K562 (cell line): ENCODE measurements around the gene ITK. TPM values are rescaled to one million over a fixed set of nuclear protein-coding genes. Genes with fewer than 3 reads are reported as not detected.

Experiments used
- CC2D1A ChIP-seq: fragments of 450-650 bp; IDR thresholded peaks from 2 replicates; pipeline ENCODE4 v1.6.1; 2017; ENCODE audit warnings: mild to moderate bottlenecking
- CCAR2 ChIP-seq: fragments of 200-400 bp; formaldehyde crosslinking; IDR thresholded peaks from 2 replicates; pipeline ENCODE4 v1.6.1; 2017; ENCODE audit warnings: mild to moderate bottlenecking, low read depth, low read length
- HNRNPK ChIP-seq: fragments of 200-400 bp; formaldehyde crosslinking; IDR thresholded peaks from one replicate; pipeline ENCODE4 v1.6.1; 2018; ENCODE audit warnings: mild to moderate bottlenecking, low read depth, low read length; ENCODE audit not compliant: poor library complexity, severe bottlenecking
- L3MBTL2 ChIP-seq: fragments of 450-650 bp; IDR thresholded peaks from 2 replicates; pipeline ENCODE4 v1.6.1; 2016; ENCODE audit warnings: mild to moderate bottlenecking, moderate library complexity
- NCOA1 ChIP-seq: fragments of 450-650 bp; IDR thresholded peaks from 2 replicates; pipeline ENCODE4 v1.6.1; 2016; ENCODE audit warnings: low read depth
- RBM25 ChIP-seq: fragments of 200-400 bp; formaldehyde crosslinking; IDR thresholded peaks from 2 replicates; pipeline ENCODE4 v1.6.1; 2018; ENCODE audit warnings: low read length, low read depth, moderate library complexity; ENCODE audit not compliant: severe bottlenecking
- polyA plus RNA-seq, 8 experiments: library from polyadenylated mRNA; depleted of rRNA in 4 of 8; stranded (reverse) in 5 of 8; unstranded in 3 of 8; fragments of >200 nt; fragmentation: Nextera tagmentation in 2 of 8; fragmentation: Illumina TruSeq in 1 of 8; extraction: Ambion mirVana in 2 of 8; extraction: Trizol in 1 of 8; gene quantifications; 2 replicates each; pipeline versions ENCODE4 v1.2.1 to v1.2.3, GENCODE V29; 2011 to 2014; ENCODE audit warnings: inconsistent platforms in 1 of 8, missing spikeins in 1 of 8
- total RNA-seq, 7 experiments: library from RNA; depleted of rRNA in 6 of 7; stranded (reverse); fragments of >200 nt in 6 of 7; fragmentation: Illumina TruSeq in 2 of 7; extraction: Trizol in 2 of 7; gene quantifications; 2 replicates each; pipeline versions ENCODE4 v1.2.1 to v1.2.3, GENCODE V29; 2011 to 2021; ENCODE audit warnings: low replicate concordance in 1 of 7
- TF ChIP-seq, protein P1 (sequence below): fragments of 250-450 bp; sonication (Bioruptor Pico); IDR thresholded peaks from 2 replicates; pipeline ENCODE4 v1.4.0; 2020
- TF ChIP-seq, protein P2 (sequence below): fragments of 250-450 bp; sonication (Bioruptor Pico); IDR thresholded peaks from 2 replicates; pipeline ENCODE4 v1.8.0; 2021; ENCODE audit warnings: moderate library complexity, mild to moderate bottlenecking, inconsistent platforms

ITK gene
- total and polyA plus RNA-seq, 9 of the 15 experiments (the other 6 are each of a cell fraction or from before 2014, with no cell fraction given), result 0.04 to 0.75 TPM; not detected in 7

DNA sequence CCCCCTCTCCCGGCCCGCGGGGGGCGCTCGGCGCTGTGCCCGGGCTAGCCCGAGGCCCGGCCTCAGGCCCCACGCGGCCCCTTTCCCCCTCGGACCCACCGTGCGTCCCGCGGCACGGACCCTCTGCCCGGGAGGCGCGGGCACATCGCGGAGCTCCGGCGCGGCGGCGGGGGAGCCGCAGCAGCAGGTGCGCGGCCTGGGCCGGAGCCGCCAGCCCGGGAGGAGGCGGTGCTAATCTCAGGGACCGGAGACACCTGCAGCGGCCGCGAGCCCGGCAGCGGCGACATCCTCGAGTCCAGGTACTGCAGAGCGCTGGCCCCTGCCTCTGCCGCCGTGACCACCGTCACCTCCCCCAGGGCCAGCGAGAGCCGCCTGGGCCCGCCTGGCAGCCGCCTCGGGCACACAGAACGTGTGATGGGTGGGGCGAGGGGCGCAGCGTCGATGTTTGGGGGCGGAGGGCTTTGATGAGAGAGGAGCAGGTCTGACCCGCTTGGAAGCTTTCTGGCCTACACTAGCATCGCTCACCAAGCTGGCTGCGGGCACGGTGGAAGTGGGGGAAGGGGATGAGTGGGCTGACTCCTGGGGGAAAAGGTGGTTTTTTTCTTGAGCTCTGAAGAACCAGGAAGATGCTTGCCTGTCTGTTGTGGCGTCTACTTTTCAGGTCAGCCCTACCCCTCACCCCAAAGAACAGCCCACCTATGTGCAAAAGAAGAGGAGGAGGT lies 85.8 kb downstream of the ITK start (continued):
- TF ChIP-seq, protein P1, sequence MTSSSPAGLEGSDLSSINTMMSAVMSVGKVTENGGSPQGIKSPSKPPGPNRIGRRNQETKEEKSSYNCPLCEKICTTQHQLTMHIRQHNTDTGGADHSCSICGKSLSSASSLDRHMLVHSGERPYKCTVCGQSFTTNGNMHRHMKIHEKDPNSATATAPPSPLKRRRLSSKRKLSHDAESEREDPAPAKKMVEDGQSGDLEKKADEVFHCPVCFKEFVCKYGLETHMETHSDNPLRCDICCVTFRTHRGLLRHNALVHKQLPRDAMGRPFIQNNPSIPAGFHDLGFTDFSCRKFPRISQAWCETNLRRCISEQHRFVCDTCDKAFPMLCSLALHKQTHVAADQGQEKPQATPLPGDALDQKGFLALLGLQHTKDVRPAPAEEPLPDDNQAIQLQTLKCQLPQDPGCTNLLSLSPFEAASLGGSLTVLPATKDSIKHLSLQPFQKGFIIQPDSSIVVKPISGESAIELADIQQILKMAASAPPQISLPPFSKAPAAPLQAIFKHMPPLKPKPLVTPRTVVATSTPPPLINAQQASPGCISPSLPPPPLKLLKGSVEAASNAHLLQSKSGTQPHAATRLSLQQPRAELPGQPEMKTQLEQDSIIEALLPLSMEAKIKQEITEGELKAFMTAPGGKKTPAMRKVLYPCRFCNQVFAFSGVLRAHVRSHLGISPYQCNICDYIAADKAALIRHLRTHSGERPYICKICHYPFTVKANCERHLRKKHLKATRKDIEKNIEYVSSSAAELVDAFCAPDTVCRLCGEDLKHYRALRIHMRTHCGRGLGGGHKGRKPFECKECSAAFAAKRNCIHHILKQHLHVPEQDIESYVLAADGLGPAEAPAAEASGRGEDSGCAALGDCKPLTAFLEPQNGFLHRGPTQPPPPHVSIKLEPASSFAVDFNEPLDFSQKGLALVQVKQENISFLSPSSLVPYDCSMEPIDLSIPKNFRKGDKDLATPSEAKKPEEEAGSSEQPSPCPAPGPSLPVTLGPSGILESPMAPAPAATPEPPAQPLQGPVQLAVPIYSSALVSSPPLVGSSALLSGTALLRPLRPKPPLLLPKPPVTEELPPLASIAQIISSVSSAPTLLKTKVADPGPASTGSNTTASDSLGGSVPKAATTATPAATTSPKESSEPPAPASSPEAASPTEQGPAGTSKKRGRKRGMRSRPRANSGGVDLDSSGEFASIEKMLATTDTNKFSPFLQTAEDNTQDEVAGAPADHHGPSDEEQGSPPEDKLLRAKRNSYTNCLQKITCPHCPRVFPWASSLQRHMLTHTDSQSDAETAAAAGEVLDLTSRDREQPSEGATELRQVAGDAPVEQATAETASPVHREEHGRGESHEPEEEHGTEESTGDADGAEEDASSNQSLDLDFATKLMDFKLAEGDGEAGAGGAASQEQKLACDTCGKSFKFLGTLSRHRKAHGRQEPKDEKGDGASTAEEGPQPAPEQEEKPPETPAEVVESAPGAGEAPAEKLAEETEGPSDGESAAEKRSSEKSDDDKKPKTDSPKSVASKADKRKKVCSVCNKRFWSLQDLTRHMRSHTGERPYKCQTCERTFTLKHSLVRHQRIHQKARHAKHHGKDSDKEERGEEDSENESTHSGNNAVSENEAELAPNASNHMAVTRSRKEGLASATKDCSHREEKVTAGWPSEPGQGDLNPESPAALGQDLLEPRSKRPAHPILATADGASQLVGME (CRISPR knock-in tag), result peak; percentile 57
- TF ChIP-seq CCAR2 (no peak), RBM25 (no peak), CC2D1A (no peak), L3MBTL2 (peak; percentile 70), HNRNPK (no peak), NCOA1 (no peak)
- TF ChIP-seq, protein P2, sequence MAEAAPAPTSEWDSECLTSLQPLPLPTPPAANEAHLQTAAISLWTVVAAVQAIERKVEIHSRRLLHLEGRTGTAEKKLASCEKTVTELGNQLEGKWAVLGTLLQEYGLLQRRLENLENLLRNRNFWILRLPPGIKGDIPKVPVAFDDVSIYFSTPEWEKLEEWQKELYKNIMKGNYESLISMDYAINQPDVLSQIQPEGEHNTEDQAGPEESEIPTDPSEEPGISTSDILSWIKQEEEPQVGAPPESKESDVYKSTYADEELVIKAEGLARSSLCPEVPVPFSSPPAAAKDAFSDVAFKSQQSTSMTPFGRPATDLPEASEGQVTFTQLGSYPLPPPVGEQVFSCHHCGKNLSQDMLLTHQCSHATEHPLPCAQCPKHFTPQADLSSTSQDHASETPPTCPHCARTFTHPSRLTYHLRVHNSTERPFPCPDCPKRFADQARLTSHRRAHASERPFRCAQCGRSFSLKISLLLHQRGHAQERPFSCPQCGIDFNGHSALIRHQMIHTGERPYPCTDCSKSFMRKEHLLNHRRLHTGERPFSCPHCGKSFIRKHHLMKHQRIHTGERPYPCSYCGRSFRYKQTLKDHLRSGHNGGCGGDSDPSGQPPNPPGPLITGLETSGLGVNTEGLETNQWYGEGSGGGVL (CRISPR knock-in tag), result no peak
